ENCODE measurements around the gene SELENOO.

The SELENOO gene

GRCh38 chr22:50184902-50185374 is 15.9 kb upstream of the SELENOO start:
- DNase-seq: no peak

GRCh38 chr22:50185375-50186087 is 15.3 kb upstream of the SELENOO start, which contains the start of gene TRABD:
TRABD (plus strand) TSS chr22:50185913; CDS start chr22:50193061, 7,148 bp downstream.
- DNase-seq: peak; percentile 88 to 90

GRCh38 chr22:50186181-50186714 is 14.6 kb upstream of the SELENOO start:
- DNase-seq: no peak

GRCh38 chr22:50186761-50187523 is 13.9 kb upstream of the SELENOO start:
- no peak for DNase-seq

GRCh38 chr22:50188356-50188755 is 12.5 kb upstream of the SELENOO start:
- no peak for DNase-seq

- no peak for DNase-seq
These were observed 11.5 kb upstream of the SELENOO start for GRCh38 chr22:50189184-50189848.

GRCh38 chr22:50189849-50190181 is 11.0 kb upstream of the SELENOO start:
- DNase-seq: no peak

- DNase-seq: peak; percentile 73 to 80
These were observed 10.4 kb upstream of the SELENOO start for GRCh38 chr22:50190182-50190940.

GRCh38 chr22:50190941-50191741 is 9.7 kb upstream of the SELENOO start:
- DNase-seq: peak; percentile 69 to 72

GRCh38 chr22:50192436-50193204 is 8.2 kb upstream of the SELENOO start:
- no peak for DNase-seq

GRCh38 chr22:50193621-50194020 is 7.2 kb upstream of the SELENOO start:
- no peak for DNase-seq

- DNase-seq: no peak
These were observed 6.6 kb upstream of the SELENOO start for GRCh38 chr22:50194037-50194805.

- no peak for DNase-seq
These were observed 4.6 kb upstream of the SELENOO start for GRCh38 chr22:50196256-50196655.

GRCh38 chr22:50197000-50197800 is 3.6 kb upstream of the SELENOO start:
- DNase-seq: no peak

- no peak for DNase-seq
These were observed 2.8 kb upstream of the SELENOO start for GRCh38 chr22:50197856-50198623.

- no peak for DNase-seq
These were observed 2.2 kb upstream of the SELENOO start for GRCh38 chr22:50198624-50199017.

GRCh38 chr22:50199251-50199721 is 1.5 kb upstream of the SELENOO start:
- DNase-seq: no peak

- DNase-seq: no peak
These were observed 866 bp upstream of the SELENOO start for GRCh38 chr22:50199829-50200460.
